Stimulated activated CD8-positive, alpha-beta memory T cell treated with anti-CD3 and anti-CD28 coated beads, Interleukin-12 subunit alpha, Interleukin-12 subunit beta, amount 100 ng/mL, for 1 hour (primary cell): Measurements from ENCODE around the gene TMEM131.
"Not testable (repeated sequence)": the region's sequence is repeated elsewhere in the genome, so short reads cannot be mapped to it uniquely, and the experiment has no call there.

Experiments
- DNase-seq: peaks from one replicate; pipeline ENCODE4 v3.0.0-alpha.2; 2020; ENCODE audit warnings: low read depth

TMEM131 gene

GRCh38 chr2:97953853-97954252, 41.9 kb downstream of the TMEM131 start:
- no peak for DNase-seq

- no peak for DNase-seq
Observed at GRCh38 chr2:97952357-97952756, 43.4 kb downstream of the TMEM131 start.

DNA sequence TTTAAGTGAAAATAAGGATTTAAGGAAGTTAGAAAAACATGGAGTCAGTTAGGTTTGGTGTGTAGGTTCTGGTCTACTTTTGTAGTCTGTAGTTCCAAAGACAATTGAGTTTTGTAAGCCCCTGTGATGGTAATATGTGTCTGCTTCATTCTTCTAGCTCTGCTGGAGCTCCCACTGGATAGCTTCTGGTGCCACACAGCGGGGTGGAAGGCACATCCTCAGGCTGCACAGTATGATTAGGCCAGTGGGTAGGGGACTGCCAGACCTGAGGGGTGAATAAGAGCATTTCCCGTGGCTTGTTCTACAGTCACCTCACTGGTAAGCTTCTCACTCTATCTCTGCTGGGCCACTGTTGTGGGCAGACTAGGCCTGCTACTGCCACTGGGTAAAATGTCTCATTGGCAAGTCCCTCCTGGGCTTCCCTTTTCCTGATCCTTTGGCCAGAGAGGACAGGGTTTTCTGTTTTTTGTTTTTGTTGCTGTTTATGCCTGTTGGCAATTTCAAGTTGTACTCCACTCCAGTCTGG, 44.5 kb downstream of the TMEM131 start:
- no peak for DNase-seq

DNA sequence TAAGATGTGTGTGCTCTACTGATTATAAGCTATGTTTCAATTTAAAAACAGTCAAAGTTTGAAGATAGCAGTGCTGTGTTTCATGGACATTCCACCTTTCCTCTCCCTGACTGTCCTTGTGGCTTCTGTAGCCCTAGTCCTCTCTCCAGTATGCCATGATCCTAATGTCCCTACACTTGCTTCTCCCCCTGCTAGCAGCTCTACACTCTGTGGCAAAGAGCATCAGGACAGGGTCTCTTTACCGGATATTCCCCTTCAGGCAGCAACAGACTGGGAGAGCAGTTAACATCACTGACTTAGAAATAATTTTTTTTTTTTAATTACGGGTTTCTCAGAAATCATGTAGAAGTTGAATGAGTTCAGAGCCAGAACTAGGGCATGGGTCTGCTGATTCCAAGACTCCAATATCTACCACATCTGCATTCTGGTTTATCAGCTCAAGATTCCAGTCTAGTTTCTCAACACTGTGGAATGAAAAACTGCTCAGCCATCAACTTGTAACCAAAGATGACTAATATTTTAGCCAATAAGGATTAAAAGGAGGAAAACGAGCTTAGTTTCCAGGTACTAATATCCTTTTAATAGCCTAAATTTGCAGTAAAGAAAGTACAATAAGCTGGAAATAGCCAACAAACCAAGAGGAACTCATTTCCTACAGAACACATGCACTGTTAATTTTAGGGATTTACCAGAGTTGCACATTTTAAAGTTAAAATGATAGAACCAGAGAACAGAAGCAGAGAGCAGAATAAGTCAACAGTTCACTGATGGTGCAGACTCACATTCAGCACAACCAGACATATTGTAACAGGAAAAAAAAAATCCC, 45.2 kb downstream of the TMEM131 start:
- DNase-seq: no peak

- no peak for DNase-seq
Observed at GRCh38 chr2:97948926-97949325, 46.8 kb downstream of the TMEM131 start.

DNA sequence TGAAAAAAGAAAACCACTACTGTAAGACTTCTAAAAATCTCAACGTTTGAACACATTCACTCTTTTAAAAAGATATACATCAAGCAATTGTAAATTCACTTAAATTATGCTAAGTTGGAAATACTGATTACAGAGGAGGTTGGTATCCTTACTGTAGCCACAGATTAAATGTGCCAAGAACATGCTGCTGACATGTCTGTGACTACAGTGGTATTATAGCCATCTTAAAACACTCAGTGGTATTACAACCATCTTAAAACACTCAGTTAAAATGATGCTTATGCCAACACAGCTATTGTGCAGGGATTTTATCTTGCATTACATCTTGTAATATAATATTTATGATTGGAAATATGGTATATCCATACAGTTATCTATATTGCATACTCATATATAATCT, 50.0 kb downstream of the TMEM131 start:
- DNase-seq: no peak

DNA sequence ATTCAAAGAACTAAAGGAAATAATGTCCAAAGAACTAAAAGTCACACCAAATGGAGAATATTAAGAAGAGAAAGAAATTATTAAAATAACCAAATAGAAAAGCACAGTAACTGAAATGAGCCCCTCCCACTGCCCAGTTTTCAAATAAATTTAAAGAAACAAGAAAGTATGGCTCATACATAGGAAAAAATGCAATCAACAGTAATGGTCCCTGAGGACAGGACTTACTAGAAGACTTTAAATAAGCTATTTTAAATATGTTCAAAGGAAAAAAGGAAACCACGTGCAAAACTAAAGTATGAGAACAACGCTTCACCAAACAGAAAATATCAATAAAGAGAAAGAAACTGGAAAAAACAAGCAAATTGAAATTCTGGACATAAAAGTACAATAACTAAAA, 58.9 kb downstream of the TMEM131 start:
- no peak for DNase-seq

DNA sequence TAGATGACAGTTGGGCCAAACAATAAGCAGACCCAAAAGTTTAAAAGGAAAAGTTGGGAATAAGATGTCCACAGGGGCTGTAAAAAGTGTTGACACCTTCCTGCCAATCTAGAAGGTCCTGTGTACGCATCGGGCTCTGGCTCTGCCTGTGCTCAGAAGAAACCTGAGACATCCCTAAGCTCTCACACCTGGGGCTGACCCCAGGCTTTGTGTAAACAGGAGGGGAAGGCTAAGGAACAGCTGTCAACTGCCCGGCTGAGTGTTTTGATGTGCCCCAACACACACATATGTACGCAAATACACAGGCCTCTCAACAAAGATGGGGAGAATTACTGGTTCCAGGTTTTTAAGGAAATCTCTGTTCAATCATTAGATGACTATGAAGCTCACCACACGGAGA, 59.5 kb downstream of the TMEM131 start:
- no peak for DNase-seq

DNA sequence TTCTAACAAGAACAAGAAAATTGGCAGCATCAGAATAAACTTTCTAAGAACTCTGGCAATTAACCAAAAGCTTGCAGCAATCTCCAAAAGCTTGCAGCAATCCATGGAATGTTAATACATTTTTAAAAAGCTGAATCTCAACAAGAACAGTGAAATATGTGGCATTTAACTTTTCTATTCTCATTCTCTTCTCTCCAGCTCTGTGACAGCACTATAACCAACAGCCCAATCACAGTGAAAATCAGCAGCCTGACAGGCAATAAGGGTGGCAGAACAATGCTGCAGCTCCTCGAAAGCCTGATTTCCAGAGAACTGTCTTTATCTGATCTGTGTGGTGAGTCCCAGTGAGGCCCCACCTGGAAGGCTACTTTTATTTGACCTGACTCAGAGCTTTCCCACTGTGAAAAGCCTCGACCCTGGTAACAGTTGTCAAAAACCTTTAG, 60.0 kb downstream of the TMEM131 start:
- DNase-seq: no peak

DNA sequence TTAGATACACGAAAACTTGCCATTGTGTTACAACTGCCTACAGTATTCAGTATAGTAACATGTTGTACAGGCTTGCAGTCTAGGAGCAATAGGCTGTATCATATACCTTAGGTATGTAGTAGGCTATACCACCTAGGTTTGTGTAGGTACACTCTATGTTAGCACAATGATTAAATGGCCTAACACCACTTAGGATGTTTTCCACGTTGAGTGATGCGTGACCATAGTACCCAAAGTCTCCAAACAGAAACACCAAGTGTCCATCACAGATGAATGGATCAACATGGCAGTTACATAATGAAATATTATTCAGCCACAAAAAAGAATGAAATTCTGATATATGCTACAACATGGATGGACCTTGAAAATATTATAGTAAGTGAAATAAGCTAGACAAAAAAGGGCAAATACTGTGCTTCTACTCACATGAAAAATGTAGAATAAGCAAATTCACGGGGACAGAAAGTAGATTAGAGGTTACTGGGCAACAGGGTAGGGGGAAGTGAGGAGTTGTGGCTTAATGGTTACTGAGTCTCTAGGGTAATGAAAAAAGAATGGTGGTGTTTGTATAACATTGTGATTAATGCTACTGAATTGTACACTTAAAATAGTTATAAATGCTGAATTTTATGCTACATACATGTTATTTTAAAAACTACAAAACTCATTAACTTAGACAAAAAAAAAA, 62.6 kb downstream of the TMEM131 start:
- DNase-seq: no peak

- DNase-seq: no peak
Observed at GRCh38 chr2:97931858-97932225, 63.9 kb downstream of the TMEM131 start.

- DNase-seq: no peak
Observed at GRCh38 chr2:97931118-97931857, 64.5 kb downstream of the TMEM131 start.

GRCh38 chr2:97928591-97928990, 67.2 kb downstream of the TMEM131 start:
- DNase-seq: no peak

GRCh38 chr2:97926946-97927345, 68.8 kb downstream of the TMEM131 start:
- DNase-seq: no peak

DNA sequence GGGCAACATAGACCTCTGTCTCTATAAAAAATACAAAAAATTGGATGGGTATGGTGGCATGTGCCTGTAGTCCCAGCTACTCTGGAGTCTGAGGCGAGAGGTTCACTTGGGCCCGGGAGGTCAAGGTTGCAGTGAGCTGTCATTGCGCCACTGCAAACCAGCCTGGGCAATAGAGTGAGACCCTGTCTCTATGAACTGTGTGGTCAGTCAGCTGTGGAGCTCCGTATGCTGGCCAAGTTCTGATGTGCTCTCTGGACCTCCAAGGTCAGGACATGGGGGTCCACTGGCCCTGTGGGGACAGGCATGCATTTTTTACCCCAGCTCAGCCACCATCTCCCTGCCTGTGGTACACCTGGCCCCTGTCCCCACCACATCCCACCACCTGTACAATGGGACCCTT, 71.6 kb downstream of the TMEM131 start:
- DNase-seq: no peak

DNA sequence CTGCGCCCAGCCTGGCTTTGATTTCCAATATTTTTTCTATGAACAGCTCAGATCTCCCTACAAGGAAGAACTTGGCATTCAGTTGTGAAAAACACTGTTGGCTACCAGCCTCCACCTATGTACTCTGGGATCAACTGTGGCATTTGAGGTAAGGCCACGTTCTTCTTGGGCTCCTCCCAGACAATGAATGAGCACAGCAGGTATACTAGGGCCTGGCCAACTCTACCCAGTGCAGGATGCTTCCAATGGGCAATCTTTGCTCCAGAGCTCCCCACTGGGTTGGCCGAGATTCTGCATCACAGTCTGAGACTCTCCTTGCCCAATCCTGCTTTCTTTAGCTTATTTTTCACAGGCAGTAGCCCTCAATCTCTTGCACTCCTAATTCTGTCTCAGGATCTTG, 75.9 kb downstream of the TMEM131 start:
- DNase-seq: no peak

GRCh38 chr2:97918818-97919217, 76.9 kb downstream of the TMEM131 start:
- no peak for DNase-seq

DNA sequence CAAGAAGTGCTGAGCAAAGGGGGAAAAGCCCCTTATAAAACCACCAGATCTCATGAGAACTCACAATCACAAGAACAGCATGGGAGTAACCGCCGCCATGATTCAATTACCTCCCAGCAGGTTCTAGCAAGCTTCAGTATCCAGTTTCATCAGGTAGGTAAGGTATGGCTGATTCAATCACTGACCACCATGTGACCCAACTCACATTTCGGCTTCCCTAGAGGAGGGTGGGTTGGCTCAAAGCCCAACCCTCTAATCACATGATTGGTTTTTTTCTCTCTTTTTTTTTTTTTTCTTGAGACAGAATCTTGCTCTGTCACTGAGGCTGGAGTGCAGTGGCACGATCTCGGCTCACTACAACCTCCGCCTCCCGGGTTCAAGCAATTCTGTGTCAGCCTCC, 78.1 kb downstream of the TMEM131 start:
- DNase-seq: not testable (repeated sequence)

DNA sequence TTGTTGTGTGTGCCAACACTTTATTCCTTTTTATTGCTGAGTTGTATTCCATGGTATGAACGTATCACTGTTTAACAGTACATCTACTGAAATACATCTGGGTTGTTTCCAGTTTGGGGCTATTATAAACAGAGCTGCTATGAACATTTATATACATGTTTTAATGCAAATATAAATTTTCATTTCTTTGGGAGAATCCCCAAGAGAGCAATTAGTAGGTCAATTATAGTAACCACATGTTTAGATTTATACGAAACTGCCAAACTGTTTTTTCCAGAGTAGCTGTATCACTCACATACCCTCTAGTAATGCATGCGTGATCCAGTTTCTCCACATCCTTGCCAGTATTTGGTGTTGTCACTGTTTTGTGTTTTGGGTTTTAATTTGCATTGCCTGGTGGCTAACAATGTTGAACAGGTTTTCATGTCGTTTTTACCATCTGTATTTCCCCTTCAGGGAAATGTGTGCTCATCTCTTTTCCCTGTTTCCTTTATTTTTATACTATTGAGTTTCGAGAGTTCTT, 81.0 kb downstream of the TMEM131 start:
- no peak for DNase-seq

DNA sequence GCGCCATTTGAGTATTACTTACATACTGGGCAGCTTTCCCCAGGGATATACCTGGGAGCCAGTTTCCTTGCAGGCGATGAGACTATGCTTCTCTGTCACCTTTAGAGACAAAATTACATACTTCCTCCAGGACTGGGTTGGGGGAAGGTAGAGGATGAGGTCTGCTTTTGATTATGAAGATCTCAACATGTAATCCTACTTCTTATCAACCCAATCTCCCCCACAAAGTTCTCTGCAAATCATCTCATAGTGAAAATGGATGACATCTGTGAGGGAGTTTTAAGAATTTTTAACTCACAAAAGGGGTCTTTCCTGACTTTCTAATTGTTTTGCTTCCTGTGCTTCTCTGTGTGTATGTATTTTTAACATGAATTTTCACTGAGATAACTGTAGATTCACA, 81.9 kb downstream of the TMEM131 start:
- DNase-seq: no peak

GRCh38 chr2:97911922-97912575, 83.7 kb downstream of the TMEM131 start:
- no peak for DNase-seq
